Activated CD4-positive, CD25-positive, alpha-beta regulatory T cell (primary cell): ENCODE results near the gene TNFRSF14.

ENCODE experiments used
- DNase-seq, 4 experiments: peaks; one replicate each; lab custom pipeline; 2025; lab: John Stamatoyannopoulos, UW

The TNFRSF14 gene

DNA sequence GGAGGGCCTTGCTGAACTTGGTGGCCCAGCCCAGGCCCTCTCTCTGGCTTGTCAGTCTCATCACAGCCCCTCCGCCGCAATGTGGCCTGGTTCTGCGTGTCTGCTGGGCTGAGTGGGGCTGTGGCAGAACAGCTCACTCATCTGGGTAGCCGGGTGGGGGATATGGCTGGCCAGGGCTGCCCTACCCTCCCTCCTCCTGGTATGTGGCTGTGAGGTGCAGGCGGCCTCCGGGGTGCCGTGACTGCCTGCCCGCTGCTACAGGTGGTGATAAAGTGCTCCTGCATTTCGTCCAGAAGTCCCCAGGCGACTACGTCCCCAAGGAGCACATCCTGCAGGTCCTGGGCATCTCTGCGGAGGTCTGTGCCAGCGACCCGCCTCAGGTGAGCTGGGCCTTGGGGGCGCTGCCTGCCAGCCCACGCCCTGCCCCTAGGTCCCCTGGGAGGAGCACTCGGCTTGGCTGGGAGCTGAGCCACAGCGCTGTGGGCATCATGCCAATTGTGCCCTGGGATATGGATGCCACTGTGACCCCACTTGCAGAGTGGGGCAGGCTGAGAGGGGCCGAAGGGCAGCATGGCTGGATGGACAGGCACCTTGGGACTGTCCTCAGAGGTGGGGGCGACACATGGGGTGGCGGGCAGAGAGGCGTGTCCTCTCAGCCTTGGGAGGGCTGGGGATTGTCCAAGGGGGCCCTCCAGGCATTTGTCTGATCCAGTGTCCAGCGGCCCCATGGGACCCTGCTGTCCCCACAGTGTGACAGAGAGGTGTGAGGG lies 32.7 kb downstream of the TNFRSF14 start:
- DNase-seq: no peak

- no peak for DNase-seq
Measured at GRCh38 chr1:2589431-2590232, 33.5 kb downstream of the TNFRSF14 start.

GRCh38 chr1:2590233-2591141 lies 34.3 kb downstream of the TNFRSF14 start:
- DNase-seq: no peak

DNA sequence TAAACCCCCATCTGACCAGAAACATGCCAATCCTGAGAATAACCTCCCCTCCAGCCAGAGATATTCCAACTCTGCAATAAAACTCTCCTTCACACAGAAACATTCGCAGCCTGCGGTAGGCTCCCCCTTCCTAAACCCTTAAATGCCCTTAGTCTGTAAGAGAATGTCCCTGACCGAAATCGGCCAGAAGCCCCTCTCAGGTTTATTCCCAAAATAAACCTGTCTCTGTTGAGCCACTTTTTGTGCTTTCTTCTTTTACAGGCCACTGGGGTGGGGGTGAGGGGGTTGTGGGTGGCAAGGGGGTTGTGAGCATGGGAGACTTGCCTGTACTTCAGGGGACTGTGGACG lies 35.0 kb downstream of the TNFRSF14 start:
- DNase-seq: no peak

DNA sequence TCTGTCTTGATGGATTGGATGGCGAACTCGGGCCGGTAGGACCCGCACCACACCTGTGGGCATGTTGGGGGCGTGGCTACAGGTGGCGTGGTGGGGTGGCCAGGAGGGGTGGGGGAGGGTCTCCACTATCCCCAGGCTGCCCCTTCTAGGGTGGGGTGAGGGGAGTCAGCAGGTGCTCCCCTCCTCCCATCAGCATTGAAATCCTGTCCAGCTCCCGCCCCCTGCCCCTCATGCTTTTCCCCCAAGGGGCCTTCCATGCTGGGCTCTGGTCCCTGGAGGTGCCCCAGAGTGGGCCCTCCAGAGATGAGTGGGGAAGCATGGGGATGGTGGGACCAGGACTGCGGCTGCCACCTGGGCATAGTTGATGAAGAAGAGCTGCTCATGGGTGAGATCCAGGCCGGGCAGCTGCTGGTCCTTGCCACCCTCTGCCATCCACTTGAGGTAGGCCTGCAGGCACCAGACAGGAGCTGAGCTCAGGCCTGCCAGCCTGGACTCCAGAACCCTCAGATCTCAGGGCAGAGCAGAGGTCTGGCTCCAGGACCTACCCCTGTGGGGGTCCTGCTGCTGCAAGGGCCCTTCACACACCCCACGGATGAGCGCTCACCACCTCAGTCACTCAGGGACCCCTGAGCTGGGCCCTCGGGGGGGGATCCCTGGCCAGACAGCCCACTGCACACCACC lies 35.5 kb downstream of the TNFRSF14 start:
- DNase-seq: no peak

DNA sequence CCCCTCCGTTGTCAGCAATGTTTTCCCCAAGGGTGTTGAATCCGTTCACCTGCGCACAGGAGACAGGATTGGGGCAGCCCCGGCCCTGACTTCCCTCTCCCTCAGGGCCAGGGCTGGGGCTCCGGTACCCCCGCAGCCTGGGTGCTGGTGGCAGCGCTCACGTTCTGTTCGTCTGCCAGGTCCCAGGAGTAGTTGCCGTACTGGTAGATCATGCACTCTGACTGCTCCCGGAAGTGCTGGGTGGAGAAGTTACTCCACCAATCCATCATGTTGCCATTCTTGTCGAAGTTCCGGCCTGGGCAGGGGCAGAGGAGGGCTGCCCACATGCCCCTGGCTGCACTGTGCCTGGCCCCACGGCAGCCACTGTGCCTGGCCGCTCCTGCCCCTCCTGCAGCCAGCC lies 36.5 kb downstream of the TNFRSF14 start:
- DNase-seq: no peak

DNA sequence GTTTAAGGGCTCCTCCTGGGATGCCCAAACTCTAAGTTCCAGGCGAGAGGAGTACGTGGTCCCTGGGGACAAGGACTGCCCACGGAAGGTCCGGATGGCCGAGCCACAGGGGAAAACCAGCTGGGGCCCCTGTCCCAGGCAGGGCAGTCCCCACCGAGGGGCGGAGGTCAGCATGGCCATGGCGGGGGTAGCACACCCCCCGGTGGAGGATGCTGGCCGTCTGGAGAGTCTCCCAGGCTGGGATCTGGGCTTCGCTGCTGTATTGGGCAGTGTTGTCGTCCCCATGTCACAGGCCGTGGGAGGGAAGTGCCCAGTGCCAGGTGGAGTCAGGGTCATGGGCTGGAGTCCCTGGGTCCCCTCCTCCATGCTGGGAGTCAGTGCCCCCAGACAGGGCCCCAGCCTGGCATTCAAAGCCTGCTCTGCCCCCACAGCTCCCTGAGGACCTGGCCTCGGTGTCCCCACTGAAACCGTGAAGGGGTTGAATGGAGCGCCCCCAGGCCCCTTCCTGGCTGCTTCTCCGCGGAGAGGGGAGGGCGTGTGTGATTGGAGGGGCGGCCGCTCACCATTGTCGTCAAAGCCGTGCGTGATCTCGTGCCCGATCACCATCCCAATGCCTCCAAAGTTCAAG lies 37.2 kb downstream of the TNFRSF14 start:
- no peak for DNase-seq

DNA sequence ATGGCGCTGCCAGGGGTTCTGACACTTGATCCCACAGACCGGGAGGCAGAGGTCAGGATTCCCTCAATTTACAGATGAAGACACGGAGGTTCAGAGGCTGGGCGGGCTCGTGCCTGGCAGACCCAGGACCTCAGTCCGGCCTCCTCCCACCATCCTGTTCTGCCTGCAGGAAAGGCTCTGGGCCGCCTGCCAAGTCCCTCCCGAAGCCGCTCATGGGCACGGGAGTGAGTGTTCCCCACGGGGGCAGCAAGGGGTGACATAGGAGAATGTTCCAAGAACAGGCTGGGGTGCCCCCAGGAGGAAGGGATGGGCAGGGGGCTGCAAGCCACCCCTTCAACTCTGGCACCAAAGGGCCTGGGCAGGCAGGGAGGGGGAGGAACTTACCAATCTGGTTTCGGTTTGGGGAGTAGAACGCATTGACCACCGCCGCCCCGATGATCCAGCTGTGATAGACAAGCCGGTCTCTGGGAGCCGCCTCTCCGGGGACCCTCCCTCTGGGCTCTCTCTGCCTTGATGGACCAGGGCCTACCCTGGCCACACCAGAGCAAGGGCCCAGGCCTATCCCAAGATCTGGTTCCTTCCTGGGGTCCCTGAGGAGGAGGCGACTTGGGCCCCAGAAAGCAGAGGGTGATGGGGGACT lies 38.0 kb downstream of the TNFRSF14 start:
- DNase-seq: no peak

DNA sequence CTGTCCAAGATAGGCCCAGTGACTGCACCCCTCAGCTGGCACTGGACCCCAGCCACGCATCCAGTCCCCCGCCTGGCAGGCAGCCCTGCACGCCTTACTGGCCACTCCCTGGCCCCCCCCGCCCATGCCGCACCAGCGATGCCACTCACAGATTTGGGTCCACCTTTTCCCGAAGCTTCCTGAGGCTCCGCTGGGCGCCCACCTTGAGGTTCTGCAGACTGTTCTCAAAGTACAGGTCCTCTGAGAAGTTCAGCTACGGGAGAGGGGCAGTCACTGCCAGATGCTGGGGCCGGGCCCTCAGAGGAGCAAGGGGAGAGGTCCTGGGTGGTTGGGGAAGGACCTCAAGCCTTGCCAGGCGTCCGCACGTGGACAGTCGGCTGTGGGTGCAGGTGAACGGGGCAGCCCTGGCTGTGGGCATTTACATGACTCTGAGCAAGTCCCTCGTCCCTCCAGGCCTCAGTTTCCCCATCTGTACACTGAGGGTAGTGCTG lies 38.5 kb downstream of the TNFRSF14 start:
- DNase-seq: no peak

DNA sequence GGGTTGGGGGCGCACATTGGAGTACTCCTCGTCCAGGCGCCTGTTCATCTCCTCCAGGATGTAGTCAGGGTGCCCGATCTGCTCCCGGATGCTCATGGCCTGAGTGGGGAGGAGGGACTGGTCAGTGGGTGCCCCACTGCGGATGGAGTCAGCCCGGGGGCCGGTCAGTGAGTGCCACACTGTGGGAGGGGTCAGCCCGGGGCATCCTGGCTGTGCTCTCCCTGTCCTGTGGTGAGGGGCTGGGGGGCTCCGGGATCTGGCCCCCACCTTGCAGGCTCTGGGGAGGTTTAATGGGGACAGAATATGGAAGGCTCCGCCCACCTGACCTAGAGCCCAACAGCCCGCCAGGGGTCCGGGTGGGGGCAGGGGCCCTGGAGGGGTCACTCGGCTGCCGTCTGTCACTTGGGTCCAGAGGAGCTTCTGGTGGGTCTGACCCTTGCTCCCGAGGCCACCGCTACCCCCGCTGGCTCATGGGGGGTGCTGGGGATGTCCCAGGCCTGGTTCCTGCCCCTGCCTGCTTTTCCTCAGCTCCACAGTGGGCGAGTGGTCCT lies 39.2 kb downstream of the TNFRSF14 start:
- DNase-seq: no peak

DNA sequence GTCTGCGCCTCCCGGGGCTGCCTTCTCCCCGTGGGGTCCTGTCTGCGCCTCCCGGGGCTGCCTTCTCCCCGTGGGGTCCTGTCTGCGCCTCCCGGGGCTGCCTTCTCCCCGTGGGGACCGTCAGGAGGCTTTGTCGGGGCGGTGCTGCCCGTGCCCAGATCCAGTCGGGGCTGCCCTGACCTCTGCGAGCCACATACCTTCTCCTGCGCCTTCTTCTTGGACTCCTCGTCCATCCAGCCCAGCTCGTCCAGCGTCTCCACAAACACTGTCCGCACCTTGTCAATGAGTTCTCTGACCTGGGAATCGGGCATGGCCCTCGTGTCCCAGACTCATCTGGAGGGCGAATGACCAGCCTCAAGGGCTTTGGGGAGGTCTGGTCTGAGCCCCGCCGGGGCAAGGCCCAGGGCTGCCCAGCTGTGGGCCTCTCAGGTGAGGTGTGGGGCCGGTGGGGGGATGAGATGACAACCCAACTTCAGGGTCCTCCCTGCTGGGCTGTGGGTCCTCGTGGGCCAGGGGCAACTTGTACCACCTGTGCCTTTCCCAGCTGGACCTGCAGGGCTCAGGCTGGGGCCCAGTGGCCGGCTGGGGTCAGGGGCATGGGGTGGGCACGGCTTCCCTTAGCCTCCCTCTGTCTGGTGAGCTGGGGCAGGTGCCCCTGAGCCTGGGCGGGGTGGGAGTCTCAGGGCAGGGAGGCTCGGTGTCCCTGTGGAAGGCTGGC lies 39.8 kb downstream of the TNFRSF14 start:
- no peak for DNase-seq

DNA sequence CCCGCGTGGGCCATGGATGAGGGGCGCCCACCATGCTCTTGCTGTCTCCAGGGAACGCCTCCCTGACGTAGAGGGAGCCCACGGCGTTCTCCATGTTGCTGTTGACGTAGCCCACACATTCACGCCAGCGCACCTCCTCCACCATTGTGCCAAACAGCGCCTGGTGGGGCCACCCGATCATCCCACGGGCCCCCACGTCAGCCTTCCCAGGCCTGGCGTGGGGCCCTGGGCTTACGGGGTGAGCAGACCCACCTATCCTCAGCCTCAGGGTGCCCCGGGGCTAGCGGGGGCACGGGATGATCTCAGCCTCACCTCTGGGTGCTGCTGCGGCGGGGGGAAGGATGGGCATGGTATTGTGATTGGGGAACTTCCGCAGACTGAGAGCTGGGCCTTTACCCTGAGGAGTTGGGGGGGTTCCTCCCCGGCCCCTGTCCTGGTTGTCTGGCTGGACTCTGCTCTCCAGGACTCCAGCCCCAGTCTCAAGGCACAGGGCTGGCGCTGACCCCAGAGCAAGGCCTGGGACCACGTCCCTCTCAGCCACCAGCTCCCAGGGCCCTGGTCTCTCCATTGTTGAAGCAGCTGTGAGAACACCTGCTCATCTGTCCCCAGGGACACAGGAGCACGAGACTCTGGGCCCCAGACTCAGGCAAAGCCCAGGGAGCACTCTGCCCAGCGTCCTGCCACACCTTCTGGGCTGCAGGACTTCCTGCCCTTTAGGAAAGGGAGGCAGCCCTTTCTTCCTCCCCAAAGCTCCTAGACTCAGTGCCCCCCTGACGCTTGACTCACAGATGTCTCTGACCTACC lies 40.6 kb downstream of the TNFRSF14 start:
- no peak for DNase-seq

- DNase-seq: no peak
Measured at GRCh38 chr1:2597441-2598328, 41.5 kb downstream of the TNFRSF14 start.

DNA sequence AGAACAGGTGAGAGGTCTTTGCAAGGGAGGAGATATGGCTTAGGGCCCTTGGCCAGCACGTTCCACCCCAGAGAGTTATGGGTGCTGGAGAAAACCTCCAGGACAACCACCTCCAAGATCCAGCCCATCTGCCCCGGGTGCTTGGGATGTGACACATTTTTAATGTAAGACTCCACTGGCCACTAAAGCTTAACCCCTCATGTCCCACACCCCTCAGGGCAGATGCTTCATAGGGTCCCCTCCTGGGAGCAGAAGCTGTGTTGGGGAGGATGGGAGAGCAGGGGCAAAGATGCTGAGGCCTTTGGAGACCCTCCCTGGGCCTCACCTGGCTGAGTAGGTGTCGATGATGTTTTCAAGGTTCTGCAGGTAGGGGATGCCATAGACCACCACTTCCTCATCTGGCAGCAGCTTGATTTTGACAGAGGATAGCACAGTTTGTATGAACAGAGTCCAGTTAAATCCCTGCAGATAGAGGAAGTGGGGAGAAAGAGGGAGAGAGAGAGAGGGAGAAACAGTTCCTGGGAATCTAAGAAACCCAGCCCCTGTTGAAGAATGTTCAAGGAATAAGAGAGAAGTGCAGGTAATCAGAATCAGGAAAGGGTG lies 42.3 kb downstream of the TNFRSF14 start:
- no peak for DNase-seq

- no peak for DNase-seq
Measured at GRCh38 chr1:2601721-2602303, 45.6 kb downstream of the TNFRSF14 start.

DNA sequence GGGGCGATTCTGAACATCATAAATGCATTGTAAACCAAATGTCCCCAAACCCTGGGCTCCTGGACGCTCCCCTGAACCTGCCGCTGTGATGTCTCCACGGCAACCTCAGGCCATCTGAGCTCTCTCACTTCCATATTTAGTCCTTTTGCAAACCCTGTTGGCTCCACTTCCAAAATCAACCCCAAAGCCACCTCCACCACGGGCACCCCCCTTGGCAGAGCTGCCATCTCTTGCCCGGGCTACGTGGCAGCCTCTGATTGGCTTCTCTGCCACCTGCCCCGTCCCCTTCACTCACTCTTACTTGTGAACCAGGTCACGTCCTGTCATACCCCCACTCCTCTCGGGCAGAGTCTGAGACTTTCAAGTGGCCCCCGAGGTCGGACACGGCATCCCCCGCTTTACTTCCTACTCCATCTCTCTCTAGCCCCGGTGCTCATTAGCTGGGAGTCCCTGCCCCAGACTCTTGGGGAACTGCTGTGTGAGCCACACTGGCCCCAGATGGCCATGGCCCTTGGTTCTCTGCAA lies 46.2 kb downstream of the TNFRSF14 start:
- DNase-seq: no peak
